ENCODE measurements around the gene TSC2. TPM values are rescaled to one million over a fixed set of nuclear protein-coding genes. Genes with fewer than 3 reads are reported as not detected.

The TSC2 gene
- total and polyA plus RNA-seq, 2 of the 13 experiments (the other 11 are each of a cell fraction or from before 2014, with no cell fraction given): 19.6 to 40.4 TPM

DNA sequence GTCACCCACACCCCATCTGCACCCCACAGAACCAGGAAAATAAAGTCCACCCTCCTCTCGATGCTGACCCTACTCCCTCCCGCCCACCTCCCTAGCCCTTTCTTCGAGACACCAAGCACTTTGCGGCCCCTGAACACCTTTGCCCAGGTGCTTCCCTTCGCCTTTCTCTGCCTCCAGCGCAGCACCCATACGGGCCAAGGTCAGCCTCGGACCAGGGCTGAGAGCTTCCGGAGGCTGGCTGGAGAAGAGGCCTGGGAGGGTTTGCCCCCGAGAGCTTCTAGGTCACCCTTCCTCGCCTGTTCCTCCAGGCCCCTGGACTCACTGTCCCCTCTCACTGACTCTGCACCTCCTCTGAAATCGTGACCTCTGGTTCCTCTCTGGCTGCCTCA lies 23.8 kb upstream of the TSC2 start (continued):
- TF ChIP-seq KDM2A (CRISPR knock-in tag; IDR thresholded peaks at IDR 0.05; ENCODE audit: borderline replicate concordance, low read depth) (0 out of 2 replicates have a peak, but pooled peaks have one; percentile 18), ETV5 (CRISPR knock-in tag; IDR thresholded peaks at IDR 0.05; ENCODE audit: borderline replicate concordance) (peak; percentile 64), ZFP37 (CRISPR knock-in tag; IDR thresholded peaks at IDR 0.05; ENCODE audit: borderline replicate concordance) (0 out of 2 replicates have a peak, but pooled peaks have one; percentile 3), ZNF142 (CRISPR knock-in tag; IDR thresholded peaks at IDR 0.05) (no peak), RARA (CRISPR knock-in tag; IDR thresholded peaks at IDR 0.05) (peak; percentile 25; the same call in 1 of the 2 replicates)
- TF ChIP-seq, protein P1, sequence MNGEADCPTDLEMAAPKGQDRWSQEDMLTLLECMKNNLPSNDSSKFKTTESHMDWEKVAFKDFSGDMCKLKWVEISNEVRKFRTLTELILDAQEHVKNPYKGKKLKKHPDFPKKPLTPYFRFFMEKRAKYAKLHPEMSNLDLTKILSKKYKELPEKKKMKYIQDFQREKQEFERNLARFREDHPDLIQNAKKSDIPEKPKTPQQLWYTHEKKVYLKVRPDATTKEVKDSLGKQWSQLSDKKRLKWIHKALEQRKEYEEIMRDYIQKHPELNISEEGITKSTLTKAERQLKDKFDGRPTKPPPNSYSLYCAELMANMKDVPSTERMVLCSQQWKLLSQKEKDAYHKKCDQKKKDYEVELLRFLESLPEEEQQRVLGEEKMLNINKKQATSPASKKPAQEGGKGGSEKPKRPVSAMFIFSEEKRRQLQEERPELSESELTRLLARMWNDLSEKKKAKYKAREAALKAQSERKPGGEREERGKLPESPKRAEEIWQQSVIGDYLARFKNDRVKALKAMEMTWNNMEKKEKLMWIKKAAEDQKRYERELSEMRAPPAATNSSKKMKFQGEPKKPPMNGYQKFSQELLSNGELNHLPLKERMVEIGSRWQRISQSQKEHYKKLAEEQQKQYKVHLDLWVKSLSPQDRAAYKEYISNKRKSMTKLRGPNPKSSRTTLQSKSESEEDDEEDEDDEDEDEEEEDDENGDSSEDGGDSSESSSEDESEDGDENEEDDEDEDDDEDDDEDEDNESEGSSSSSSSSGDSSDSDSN (CRISPR knock-in tag; IDR thresholded peaks at IDR 0.05): peak; percentile 42; the same call in 1 of the 2 replicates
- TF ChIP-seq, protein P2, sequence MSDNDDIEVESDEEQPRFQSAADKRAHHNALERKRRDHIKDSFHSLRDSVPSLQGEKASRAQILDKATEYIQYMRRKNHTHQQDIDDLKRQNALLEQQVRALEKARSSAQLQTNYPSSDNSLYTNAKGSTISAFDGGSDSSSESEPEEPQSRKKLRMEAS (IDR thresholded peaks at IDR 0.05): peak; percentile 5; the same call in 1 of the 2 replicates
